DOHH2 (cell line): ENCODE measurements around the gene ALG12.

ENCODE experiments used
- H3F3A ChIP-seq: fragments of 200-600 bp; sonication (generic), shearing (Covaris generic); 2 replicates; pipeline ENCODE4 v1.6.0; 2016; ENCODE audit warnings: antibody characterized with exemption, mild to moderate bottlenecking; ENCODE audit not compliant: control insufficient read depth, insufficient read depth
- H3K27ac ChIP-seq: fragments of 200-600 bp; sonication (generic); 2 replicates; pipeline ENCODE4 v1.5.1; 2014; ENCODE audit warnings: low read depth, mild to moderate bottlenecking, low read length, moderate library complexity
- H3K27me3 ChIP-seq: fragments of 200-600 bp; sonication (generic); 2 replicates; pipeline ENCODE4 v1.6.1; 2014; ENCODE audit warnings: mild to moderate bottlenecking, low read length, mixed read lengths; ENCODE audit not compliant: control insufficient read depth
- H3K36me3 ChIP-seq: fragments of 200-600 bp; sonication (generic); 2 replicates; pipeline ENCODE4 v1.6.1; 2014; ENCODE audit warnings: mild to moderate bottlenecking, low read length, moderate library complexity, mixed read lengths; ENCODE audit not compliant: control insufficient read depth
- H3K4me1 ChIP-seq: fragments of 200-600 bp; sonication (generic); 2 replicates; pipeline ENCODE4 v1.6.1; 2014; ENCODE audit warnings: mild to moderate bottlenecking, low read length, mixed read lengths; ENCODE audit not compliant: control insufficient read depth
- H3K4me2 ChIP-seq: fragments of 200-600 bp; sonication (generic); 2 replicates; pipeline ENCODE4 v1.6.0; 2014; ENCODE audit warnings: mild to moderate bottlenecking, low read length, moderate library complexity
- H3K4me3 ChIP-seq: fragments of 200-600 bp; sonication (generic); 2 replicates; pipeline ENCODE4 v1.5.1; 2014; ENCODE audit warnings: mild to moderate bottlenecking, low read length, mixed read lengths
- H3K79me2 ChIP-seq: fragments of 200-600 bp; sonication (generic); 2 replicates; pipeline ENCODE4 v1.6.1; 2014; ENCODE audit warnings: mild to moderate bottlenecking, low read length, mixed read lengths; ENCODE audit not compliant: control insufficient read depth
- H3K9me2 ChIP-seq: fragments of 200-600 bp; sonication (generic); replicated peaks from 2 replicates; pipeline ENCODE4 v1.6.1; 2014; ENCODE audit warnings: mild to moderate bottlenecking, low read length, mixed read lengths; ENCODE audit not compliant: control insufficient read depth
- H3K9me3 ChIP-seq: fragments of 200-600 bp; sonication (generic); 2 replicates; pipeline ENCODE4 v1.6.1; 2014; ENCODE audit warnings: antibody characterized with exemption, low read length, mixed read lengths; ENCODE audit not compliant: control insufficient read depth, insufficient read depth
- H4K20me1 ChIP-seq: fragments of 200-600 bp; sonication (generic); 2 replicates; pipeline ENCODE4 v1.6.0; 2014; ENCODE audit warnings: low read depth, mild to moderate bottlenecking, antibody characterized with exemption, low read length, moderate library complexity; ENCODE audit not compliant: control insufficient read depth, insufficient read depth
- CTCF ChIP-seq: fragments of 200-600 bp; sonication (generic); IDR thresholded peaks from one replicate; pipeline ENCODE4 v1.5.1; 2014; ENCODE audit warnings: antibody characterized with exemption, mild to moderate bottlenecking, low read depth, low read length; ENCODE audit not compliant: poor library complexity, severe bottlenecking
- EZH2phosphoT487 ChIP-seq: fragments of 200-600 bp; sonication (generic); IDR thresholded peaks from 2 replicates; pipeline ENCODE4 v1.6.1; 2017; ENCODE audit warnings: borderline replicate concordance, mild to moderate bottlenecking, antibody characterized with exemption, low read length, moderate library complexity, mixed read lengths

The ALG12 gene

GRCh38 chr22:49873228-49873940, 44.9 kb downstream of the ALG12 start:
- no peak overlapping the region for H3K4me3 ChIP-seq
- TF ChIP-seq CTCF: no peak
- TF ChIP-seq EZH2phosphoT487: no peak
- H3F3A ChIP-seq: no peaks in the 10 kb centered on the region
- H3K27me3 ChIP-seq: no peaks in the 10 kb centered on the region
- peaks cover 97% of the 10 kb centered on the region for H3K79me2 ChIP-seq
- no peaks in the 10 kb centered on the region for H3K9me3 ChIP-seq
- no peaks in the 10 kb centered on the region for H3K9me2 ChIP-seq
- no peak overlapping the region for H3K4me2 ChIP-seq
- peaks cover 29% of the 10 kb centered on the region for H3K36me3 ChIP-seq
- H3K27ac ChIP-seq: no peak overlapping the region
- H3K4me1 ChIP-seq: no peaks in the 10 kb centered on the region
- peaks cover 5% of the 10 kb centered on the region; the same call in 1 of the 2 replicates for H4K20me1 ChIP-seq

GRCh38 chr22:49872347-49872746, 45.9 kb downstream of the ALG12 start:
- H3F3A ChIP-seq: no peaks in the 10 kb centered on the region
- H3K36me3 ChIP-seq: peaks cover 34% of the 10 kb centered on the region
- H3K27ac ChIP-seq: no peak overlapping the region
- peaks cover 97% of the 10 kb centered on the region for H3K79me2 ChIP-seq
- H3K9me2 ChIP-seq: no peaks in the 10 kb centered on the region
- H3K4me2 ChIP-seq: no peak overlapping the region
- no peaks in the 10 kb centered on the region for H3K9me3 ChIP-seq
- H3K4me1 ChIP-seq: no peaks in the 10 kb centered on the region
- peaks cover 7% of the 10 kb centered on the region; the same call in 1 of the 2 replicates for H4K20me1 ChIP-seq
- H3K4me3 ChIP-seq: no peak overlapping the region
- no peaks in the 10 kb centered on the region for H3K27me3 ChIP-seq
- TF ChIP-seq CTCF (no peak), EZH2phosphoT487 (no peak)

- Histone ChIP-seq H3K4me2 (no peak overlapping the region), H3K27ac (no peak overlapping the region), H4K20me1 (peaks cover 9% of the 10 kb centered on the region; the same call in 1 of the 2 replicates), H3K4me3 (no peak overlapping the region), H3F3A (no peaks in the 10 kb centered on the region), H3K27me3 (no peaks in the 10 kb centered on the region), H3K9me3 (no peaks in the 10 kb centered on the region), H3K79me2 (peaks cover 98% of the 10 kb centered on the region), H3K9me2 (no peaks in the 10 kb centered on the region), H3K4me1 (no peaks in the 10 kb centered on the region), H3K36me3 (peaks cover 37% of the 10 kb centered on the region)
- TF ChIP-seq CTCF (no peak), EZH2phosphoT487 (no peak)
Measured at GRCh38 chr22:49871482-49871881, 46.8 kb downstream of the ALG12 start.
